ENCODE results near the gene TMEM87B.
"Not testable (repeated sequence)": the region's sequence is repeated elsewhere in the genome, so short reads cannot be mapped to it uniquely, and the experiment has no call there.

The TMEM87B gene

DNA sequence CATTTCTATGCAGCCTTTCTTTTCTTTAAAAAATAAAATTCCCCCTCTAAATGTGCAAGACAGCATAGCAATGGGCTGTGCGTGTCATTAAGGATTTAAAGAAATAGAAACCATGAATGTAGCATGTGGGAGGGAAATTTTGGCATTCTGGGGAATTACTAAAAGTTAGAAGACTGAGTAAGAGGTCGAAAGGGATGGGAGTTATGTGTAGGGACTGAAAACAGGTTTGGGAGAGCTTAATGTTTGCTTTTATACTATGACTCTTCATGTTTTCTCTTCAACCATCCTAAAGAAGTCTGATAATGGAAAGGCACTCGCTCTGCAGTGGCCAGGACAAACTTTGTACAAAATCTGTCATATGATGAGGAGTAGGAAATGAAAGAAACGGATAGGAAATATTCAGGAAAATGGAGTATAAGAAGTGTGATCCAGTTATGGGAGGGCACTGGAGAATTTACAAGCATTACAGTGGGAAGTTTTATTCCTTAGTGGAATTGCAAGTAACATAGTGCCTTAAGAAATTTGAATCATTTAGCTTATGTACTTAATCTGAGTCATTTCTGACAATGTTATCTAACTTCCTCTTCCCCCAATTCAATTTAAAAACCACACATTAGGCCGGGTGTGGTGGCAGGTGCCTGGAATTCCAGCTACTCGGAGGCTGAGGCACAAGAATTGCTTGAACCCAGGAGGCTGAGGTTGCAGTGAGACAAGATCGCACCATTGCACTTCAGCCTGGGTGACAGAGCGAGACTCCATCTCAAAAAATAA lies 20.6 kb downstream of the TMEM87B start:
- no peak for DNase-seq

DNA sequence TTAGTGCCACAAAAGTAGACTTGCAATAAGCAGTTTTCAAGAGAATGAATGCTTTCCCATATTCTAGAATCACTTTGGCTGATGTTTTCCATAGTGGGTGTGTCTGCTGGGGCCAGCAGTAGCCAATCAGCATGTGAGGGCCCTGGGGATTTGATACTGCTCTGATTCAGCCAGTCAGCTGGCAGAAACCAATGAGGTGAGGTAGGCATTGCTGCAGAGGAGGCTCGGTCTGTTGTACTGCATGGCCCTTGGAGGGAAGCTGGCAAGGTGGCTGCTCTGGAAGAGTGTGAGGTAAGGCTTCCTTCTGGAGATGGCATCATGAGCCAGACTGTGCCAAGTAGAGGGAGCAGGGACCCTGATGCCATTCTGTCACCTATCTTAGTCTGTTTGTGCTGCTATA lies 22.7 kb downstream of the TMEM87B start:
- no peak for DNase-seq

DNA sequence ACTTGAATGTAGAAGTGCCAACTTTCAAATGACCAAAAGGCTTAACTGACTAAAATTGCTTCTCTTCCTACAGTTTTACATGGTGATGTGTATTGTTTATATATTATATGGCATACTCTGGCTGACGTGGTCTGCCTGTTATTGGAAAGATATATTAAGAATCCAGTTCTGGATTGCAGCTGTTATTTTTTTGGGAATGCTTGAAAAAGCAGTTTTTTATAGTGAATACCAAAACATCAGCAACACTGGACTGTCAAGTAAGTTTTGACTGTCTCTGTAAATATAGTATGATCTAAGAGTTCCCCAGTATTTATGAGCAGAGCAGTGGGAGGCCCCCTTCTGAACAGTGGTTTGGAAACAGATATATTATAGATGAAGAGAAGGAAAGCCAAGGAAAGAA lies 26.2 kb downstream of the TMEM87B start:
- DNase-seq, result no peak

DNA sequence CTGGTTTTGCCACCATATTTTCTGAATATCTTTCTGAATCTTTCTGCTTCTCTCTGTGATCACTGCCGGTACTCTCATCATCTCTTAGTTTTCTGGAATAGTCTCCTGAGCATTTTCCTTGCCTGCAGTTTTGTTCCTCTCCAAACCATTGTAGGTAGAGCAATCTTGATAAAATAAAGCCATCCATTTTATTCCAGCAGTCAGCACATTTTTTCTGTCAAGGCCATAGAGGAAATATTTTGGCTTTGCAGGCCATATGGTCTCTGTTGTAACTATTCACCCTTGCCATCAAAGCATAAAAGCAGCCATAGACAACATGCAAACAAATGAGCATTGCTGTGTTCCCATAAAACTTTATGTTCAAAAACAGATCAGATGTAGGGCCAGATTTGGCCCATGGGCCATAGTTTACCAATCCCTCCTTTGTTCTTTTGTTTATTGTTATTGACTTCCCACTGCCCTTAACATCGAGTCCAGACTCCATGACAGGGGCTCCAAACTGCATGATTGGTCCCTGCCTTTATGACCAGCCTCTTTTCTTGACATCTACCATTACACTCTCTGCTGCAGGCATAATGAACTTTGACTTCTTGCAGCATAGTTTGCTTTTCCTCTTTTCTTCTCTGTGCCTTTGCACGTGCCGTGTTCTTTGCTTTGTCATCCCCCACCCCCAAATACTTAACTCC lies 29.8 kb downstream of the TMEM87B start:
- no peak for DNase-seq

DNA sequence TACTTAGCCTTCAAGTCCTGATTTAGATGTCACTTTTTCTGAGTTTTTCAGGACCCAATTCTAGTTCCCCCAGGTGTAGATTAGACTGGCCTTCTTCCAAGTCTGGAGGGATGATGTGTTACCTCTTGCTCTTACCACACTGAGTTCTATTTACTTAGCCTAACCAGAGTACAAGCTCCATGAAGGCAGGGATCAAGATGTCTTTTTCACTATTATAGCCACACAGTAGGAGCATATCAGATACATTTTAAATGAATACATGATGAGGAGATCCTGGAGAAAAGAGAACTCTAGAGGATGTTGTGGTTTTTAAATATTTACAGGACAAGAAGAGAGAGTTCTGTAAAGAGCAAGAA lies 30.3 kb downstream of the TMEM87B start:
- DNase-seq, result no peak

DNA sequence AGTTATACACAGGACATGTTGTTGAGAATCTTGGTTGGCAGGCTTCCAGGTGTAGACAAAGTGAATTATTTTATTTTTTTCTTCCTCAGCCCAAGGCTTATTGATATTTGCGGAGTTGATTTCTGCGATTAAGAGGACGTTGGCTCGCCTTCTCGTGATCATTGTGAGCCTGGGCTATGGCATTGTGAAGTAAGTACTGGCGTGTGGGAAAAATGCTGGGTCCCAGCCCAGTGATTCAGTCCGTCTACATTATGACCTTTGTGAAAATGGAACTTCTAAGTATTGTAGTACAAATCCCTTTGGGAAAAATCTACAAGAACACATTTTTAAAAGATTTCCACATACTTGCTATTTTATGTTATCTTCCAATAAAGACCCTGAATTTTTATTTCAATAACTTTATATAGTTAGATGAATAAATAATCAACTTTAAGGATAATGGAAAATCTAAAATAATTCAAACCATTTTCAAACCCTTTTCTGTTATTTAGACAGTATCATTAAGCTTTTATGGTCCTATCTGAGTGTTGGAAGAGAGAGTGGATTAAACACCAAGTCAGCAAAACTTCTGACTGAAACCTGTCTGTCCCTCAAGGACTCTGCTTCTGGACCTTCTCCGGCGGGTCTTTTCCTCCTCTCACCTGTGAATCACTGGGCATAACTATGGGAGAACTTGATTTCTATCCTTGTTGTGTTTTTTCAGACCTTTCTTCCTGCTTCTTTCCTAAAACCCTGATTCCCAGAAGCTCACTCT lies 31.0 kb downstream of the TMEM87B start:
- no peak for DNase-seq

DNA sequence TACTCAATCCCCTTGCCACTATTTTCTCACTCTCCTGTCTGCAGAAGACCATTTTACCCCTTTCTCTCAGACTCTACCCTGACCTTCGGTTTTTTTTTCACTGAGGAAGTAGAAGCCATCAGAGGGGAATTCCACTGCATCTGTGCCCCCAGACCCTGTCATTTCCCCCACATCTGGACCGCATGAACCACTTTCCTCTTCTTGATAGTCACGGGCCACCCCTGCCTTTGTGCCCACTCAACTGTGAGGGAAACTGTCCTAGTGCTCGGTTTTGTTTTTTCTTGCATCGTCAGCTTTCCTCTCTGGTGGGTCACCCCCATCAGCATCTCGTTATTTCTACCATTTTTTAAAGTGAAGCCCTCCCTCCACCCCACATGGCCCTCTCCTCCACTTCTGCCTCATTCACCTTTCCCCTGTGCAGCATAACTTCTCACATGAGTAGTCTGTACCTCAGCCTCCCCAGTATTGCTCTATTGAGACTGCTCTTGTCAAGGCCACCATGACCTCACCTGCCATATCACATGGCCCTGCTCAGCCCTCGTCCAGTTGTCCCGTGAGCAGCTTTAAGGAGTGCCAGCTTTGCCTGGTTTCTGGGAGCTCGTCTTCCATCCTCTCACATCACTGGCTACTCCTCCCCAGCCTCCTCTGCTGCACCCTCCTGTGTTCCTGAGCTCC lies 32.4 kb downstream of the TMEM87B start:
- DNase-seq, result no peak

DNA sequence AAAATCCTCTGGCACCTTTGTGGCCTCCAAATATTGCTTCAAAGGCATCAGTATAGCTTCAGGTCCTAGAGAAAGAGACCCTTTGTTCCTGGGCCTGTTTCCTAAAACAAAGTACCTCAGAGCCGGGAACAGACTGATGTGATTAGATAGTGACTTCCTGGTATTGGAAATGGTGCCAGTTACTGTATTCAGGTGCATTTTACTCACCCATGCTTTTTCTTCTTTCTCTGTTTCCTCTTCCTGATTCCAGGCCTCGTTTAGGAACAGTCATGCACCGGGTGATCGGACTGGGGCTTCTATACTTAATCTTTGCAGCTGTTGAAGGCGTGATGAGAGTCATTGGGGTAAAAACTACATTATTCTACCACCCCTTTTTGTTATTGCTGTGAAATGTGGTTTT lies 34.3 kb downstream of the TMEM87B start:
- DNase-seq, result no peak

DNA sequence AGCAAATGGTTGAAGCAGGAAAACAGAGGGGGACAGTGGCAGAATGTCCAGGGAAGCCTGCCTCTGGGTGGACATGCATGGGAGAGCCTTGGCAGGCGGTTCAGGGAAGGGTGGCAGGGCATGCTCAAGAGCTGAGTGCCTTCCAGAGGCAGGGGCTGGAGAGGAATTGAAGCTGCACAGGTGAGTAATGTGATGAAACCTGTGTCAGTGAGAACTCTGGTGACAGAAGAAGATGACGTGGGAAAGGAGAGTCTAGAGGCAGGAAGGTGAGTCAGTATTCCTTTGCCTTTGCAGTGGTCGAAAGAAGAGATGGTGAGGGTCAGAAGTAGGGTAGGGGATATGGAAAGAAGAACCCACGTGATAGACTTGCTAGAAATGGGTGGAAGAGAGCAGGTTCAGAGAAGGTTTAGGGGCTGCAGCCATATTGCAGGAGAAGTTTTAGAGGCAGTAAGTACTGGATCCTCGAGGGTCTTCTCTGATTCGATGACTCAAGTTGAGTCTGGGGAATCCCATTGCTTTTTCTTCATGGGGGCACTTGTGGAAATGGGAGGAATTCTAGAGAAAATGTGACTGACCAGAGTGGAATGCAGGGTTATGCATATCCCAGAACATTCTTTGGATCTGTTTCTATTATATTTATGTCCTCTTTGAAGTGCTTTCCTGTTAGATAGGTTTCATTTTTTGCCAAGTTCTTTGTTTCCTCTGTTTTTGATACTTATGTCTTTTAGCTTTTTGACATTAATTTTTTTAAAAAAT lies 37.4 kb downstream of the TMEM87B start:
- no peak for DNase-seq

DNA sequence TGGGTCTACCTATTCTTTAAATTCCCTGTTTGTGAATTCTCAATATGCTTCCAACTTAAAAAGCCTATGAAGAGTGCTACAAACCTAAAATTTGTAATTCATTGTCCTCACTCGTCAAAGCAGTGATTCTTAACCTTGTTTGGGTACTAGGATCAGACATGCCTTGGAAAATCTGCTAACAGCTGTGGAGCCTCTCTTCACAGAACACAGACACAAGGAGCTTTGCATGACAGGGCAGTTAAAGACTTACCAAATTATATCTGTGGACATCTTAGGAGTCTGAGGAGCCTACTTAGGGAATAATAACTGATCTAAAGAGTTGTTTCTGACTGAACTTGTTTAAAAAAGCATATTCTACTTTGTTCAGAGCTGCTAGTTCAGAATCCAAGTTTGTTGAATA lies 38.1 kb downstream of the TMEM87B start:
- DNase-seq, result no peak

DNA sequence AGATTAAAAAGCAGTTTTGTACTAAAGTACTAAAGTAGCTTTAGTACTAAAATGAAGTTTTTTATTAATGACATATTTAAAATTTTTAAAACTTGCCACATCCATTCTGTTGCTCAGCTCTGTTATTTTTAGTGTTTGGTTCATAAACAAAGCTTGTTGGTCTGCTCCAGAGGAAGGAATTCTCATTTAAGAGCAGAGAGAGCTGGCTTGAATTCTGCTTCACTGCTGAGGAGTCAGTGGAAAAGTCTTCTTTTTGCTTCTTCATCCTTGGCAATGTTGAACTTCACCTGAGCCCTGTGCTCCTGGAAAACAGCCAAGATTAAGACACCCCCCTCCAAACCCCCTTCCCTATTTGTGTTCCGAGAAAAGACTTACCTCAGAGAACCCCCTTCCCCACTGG lies 40.6 kb downstream of the TMEM87B start:
- no peak for DNase-seq

DNA sequence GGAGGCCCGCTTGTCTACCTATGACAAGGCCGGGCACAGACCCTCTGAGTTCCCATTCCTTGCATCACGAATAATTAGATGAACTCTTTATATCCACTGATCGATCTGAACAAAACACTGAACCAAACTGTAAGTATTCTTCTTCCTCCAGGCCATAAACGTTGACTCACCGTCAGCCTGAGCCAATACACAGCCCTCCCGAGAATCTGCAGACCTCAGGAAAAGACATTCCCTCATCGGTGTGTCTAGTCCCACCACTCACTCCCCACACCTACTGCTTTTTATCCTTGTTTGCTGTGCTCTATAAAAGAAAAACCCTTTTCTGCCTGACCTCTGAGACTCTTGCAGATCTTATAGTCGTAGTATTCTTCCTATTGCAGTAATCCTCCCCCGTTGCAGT lies 41.0 kb downstream of the TMEM87B start:
- no peak for DNase-seq

DNA sequence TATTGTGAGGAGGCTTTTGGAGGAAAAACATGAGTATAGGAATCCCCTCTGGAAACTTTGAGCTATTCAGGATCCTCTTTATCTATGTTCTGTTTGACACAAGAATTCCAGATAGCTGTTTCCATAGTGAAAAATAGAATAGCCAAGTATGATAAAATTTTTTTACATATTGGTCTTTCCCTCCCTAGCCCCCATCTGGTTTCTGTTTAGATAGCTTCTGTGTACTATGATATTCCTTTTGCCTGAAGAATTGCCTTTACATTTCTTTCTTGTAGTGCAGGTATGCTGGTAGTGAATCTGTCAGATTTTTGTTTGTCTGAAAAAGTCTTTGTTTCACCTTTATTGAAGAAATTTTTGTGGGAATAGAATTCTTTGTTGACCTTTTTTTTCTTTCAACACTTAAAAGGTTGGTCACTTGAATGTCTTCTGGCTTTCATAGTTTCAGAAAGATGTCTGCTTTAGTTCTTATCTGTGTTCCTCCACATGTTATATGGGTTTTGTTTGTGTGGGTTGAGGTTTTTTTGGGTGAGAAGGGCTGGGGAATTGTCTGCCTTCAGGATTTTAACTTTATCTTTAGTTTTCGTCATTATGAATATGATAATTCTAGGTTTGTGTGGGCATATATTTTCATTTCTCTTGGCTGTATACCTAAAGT lies 53.2 kb downstream of the TMEM87B start:
- DNase-seq, result no peak

DNA sequence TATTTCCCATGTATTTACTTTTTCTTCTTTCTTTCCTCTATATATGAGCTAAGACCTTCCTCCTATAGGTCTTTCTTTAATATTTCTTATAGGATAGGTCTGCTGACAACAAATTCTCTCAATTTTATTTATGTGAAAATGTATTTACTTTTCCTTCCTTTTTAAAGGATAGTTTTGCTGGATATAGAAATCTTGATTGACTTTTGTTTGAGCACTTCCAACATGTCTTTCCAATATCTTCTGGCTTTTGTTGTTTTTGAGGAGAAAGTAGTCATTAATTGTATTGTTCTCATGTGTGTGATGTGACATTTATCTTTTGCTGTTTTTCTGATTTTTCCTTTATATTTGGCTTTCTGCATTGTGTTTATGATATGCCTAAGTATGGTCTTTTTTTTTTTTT lies 54.2 kb downstream of the TMEM87B start:
- no peak for DNase-seq

DNA sequence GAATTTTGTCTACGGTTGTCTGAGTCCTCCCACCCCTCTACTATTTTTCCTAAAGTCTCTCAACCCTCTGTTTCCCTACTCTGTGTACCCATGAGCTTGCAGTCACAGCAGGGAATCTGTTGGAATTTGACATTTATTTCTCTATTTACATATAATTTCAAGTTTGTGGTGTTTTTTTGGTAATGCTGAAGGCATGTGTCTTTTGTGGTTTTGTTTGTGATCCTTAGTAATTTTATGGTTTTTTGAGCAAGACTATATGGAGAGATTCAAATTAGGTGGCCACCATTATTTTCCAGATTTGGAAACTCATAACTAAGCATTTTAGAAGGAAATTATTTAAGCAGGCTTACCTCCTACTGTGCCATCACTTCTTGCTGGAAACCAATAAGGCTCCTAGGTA lies 55.9 kb downstream of the TMEM87B start:
- no peak for DNase-seq

DNA sequence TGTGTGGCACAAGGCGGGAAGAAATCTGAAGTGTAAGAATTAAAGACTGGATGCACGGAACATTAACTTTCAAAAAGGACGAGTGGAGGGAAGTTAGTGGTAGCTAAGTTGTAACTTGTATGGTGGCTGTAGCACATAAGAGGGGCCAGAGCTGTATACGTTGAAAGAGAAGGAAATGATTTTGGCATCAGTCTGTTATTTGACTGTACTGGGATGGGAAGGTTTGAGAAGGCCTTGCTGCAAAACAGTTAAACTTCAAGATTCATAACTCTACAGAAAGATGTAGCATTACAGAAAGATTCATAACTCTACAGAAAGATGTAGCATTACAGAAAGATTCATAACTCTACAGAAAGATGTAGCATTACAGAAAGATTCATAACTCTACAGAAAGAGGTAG lies 58.3 kb downstream of the TMEM87B start:
- not testable (repeated sequence) for DNase-seq

DNA sequence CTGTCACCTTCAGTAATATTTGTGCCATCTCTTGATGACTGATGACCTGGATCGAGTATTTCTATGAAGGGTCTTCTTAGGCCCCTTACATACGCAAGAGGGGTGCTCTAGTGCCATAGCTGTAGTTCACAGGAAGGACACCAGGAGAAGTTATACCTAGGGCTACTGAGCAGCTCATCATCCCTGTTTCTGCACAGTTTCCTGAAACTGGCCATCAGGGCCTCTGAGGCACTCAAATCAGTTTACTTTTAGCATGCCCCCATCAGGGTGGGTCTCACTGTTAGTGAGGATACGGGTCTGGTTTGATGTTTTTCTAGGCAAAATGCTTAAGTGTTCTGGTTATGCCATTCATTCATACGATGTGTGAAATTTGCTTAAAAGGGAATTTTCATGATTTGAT lies 63.1 kb downstream of the TMEM87B start:
- no peak for DNase-seq

DNA sequence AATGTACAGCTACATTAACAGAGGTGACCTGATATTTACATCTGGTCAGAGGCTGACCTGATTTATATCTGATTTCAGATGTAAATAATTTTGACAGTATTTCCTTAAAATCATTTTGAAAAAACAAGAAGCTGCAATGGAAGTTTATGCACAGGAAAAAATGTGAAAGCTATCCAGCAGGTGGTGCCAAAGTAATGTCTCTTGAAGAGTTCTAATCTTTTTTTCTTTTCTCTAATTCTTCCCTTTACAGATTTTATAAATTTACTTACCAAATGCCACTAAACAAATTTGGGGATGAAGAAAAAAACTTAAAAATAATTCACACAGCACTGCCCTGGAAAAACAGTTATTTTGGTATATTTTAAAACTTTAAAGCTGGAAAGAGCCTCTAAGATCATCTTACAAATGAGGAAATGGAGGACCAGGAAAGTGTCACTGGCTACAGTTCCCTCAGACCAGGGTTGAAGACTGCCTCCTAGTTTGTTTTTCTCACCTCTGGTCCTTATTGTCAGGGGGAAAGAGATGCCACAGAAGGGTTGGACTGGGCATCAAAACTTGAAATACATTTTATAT lies 66.7 kb downstream of the TMEM87B start:
- DNase-seq, result no peak

DNA sequence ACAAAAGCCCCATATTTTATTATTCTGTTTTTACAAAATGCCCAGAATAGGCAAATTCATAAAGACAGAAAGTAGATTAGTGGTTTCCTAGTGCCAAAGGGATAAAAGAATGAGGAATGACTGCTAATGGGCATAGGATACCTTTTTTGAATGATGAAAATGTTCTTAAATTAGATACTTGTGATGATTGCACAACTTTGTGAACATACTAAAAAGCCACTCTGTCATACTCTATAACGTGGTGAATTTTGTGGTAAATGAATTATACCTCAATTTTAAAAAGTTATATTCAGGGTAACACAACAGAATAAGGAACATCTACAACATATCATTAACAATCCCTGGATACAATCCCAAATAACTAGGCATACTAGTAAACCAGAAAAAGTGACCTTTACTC lies 74.0 kb downstream of the TMEM87B start:
- DNase-seq, result no peak

DNA sequence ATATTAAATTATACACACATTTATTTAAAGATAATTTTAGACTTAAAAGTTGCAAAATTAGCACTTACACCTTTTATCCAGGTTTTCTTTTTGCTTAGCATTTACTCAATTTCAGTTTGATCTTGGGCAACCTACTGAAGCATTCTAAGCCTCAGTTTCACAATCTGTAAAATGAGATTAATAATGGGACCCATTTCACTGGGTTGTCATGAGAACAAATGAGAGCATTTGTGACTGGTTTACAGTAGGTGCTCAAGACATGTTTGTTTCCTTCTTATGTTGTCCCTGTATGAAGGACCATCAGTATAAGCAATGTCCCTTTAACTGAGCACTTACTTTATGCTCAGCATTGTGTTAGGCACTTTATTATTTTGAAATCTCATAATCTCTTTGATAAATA lies 78.3 kb downstream of the TMEM87B start:
- DNase-seq, result no peak

DNA sequence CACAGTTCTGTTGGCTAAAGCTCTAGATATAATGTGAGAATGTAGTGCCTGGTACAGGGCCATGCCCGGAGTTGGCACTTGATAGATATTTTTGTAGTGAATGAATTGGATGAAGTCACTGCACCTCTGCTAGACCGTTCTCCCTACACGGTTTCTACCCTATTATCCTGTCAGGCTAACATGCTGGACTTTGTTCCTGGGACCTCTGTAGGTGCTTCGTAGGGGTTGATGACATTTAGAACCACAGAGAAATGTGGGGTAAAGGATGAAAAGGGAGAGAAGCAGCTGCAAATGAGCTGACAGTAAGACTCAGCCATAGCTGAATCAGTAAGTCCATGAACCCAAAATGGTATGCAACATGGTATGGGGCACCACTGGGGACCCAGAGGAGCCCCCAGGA lies 79.1 kb downstream of the TMEM87B start:
- no peak for DNase-seq

DNA sequence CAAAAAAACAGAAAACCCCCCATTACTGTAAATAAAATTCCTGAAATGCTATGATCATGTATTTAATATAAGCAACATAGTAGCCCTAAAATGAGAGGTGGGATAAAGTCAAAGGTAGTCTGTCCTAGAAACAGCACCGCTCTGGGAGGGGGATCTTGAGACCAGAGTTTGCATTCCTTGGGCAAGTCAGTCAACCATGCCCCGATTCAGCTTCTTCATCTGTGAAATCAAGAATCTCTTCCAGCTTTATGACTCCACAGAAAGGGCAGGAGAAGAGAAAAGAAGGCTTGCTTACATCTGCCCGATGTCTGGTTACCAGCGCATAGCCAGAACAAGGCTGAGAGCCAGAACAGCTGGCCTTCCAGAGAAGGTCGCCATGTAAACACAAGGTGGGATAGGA lies 81.0 kb downstream of the TMEM87B start:
- DNase-seq, result no peak

Data from right hindlimb (tissue), 1 donor.